HepG2 (cell line): Measurements from ENCODE around the gene TSHZ2. TPM values are rescaled to one million over a fixed set of nuclear protein-coding genes. Genes with fewer than 3 reads are reported as not detected.

ENCODE experiments used
- AGO2 ChIP-seq: fragments of 200-400 bp; formaldehyde crosslinking; optimal IDR thresholded peaks from 2 replicates; pipeline ENCODE3; 2017; ENCODE audit warnings: mild to moderate bottlenecking, low read depth, low read length, moderate library complexity
- MEIS1 ChIP-seq: sonication (generic); formaldehyde crosslinking; IDR thresholded peaks from 2 replicates; pipeline ENCODE4 v1.9.0; 2021; ENCODE audit warnings: mild to moderate bottlenecking, missing genetic modification reagents, moderate library complexity, borderline replicate concordance
- SRSF4 ChIP-seq: fragments of 200-400 bp; formaldehyde crosslinking; IDR thresholded peaks from one replicate; pipeline ENCODE4 v1.6.1; 2018; ENCODE audit warnings: mild to moderate bottlenecking, low read depth, low read length, moderate library complexity; ENCODE audit not compliant: poor library complexity, severe bottlenecking
- ZNF253 ChIP-seq: sonication (generic); formaldehyde crosslinking; IDR thresholded peaks from 2 replicates; pipeline ENCODE4 v1.8.0; 2022; ENCODE audit warnings: mild to moderate bottlenecking, missing genetic modification reagents, borderline replicate concordance
- ZNF317 ChIP-seq: sonication (generic); formaldehyde crosslinking; IDR thresholded peaks from 2 replicates; pipeline ENCODE4 v1.5.0; 2020; ENCODE audit warnings: mild to moderate bottlenecking, missing genetic modification reagents
- polyA plus RNA-seq, 8 experiments: library from polyadenylated mRNA; depleted of rRNA in 3 of 8; stranded (reverse) in 7 of 8; unstranded in 1 of 8; fragments of >200 nt; fragmentation: Illumina TruSeq in 4 of 8; extraction: Trizol in 4 of 8; gene quantifications; 2 replicates each; pipeline versions ENCODE4 v1.2.1 to v1.2.3, GENCODE V29; 2011 to 2016; ENCODE audit warnings: low read depth in 4 of 8, missing spikeins in 1 of 8, mixed read lengths in 1 of 8; ENCODE audit not compliant: insufficient read depth in 1 of 8
- total RNA-seq, 5 experiments: library from RNA; depleted of rRNA; stranded (reverse); fragments of >200 nt; fragmentation: Illumina TruSeq; extraction: Trizol; gene quantifications; 2 replicates each; pipeline ENCODE4 v1.2.3, GENCODE V29; 2016; ENCODE audit warnings: low read depth in 1 of 5
- TF ChIP-seq, protein P1 (sequence below): sonication (generic); formaldehyde crosslinking; IDR thresholded peaks from one replicate; pipeline ENCODE4 v1.5.1; 2020; ENCODE audit warnings: mild to moderate bottlenecking, missing genetic modification reagents; ENCODE audit errors: not compliant biosample characterization
- TF ChIP-seq, protein P2 (sequence below): sonication (generic); formaldehyde crosslinking; IDR thresholded peaks from 2 replicates; pipeline ENCODE4 v1.8.0; 2022; ENCODE audit warnings: mild to moderate bottlenecking, missing genetic modification reagents, moderate library complexity
- TF ChIP-seq, protein P3 (sequence below): sonication (generic); formaldehyde crosslinking; IDR thresholded peaks from 2 replicates; pipeline ENCODE4 v1.4.0; 2020; ENCODE audit warnings: mild to moderate bottlenecking, missing genetic modification reagents

Gene TSHZ2
- total and polyA plus RNA-seq, 2 of the 13 experiments (the other 11 are each of a cell fraction or from before 2014, with no cell fraction given), result 0.01 TPM; not detected in 1

DNA sequence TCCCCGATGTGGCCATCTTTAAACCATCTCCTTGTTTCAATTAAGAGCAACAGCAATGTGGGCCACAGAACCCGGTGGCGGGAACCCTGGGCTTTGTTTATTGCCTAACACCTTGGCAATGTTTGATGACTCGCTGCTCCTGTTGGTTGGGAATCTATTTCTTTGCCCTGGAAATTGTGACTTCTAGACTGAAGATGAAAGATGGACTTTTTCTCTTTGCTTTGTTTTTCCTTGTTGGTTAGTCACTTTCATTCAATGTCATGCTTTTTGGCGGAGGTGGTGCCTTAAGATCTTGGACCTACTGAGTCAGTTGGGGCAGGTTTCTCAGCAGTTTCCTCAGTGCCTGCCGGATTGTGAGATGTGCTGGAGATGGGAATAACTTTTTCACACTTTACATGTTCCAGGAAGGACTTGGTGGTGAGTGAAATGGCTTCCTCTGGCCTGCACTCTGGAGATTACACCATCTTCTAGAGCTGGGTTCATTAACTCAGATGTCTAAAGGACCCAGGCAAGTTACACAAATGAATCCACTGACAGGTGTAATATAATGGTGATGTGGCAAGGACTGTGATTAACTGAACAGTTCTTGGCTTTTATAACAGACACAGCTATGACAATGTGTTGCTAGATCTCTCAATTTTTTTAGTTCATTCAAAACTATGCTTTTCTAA lies 56.3 kb downstream of the TSHZ2 start (continued):
- TF ChIP-seq, protein P1, sequence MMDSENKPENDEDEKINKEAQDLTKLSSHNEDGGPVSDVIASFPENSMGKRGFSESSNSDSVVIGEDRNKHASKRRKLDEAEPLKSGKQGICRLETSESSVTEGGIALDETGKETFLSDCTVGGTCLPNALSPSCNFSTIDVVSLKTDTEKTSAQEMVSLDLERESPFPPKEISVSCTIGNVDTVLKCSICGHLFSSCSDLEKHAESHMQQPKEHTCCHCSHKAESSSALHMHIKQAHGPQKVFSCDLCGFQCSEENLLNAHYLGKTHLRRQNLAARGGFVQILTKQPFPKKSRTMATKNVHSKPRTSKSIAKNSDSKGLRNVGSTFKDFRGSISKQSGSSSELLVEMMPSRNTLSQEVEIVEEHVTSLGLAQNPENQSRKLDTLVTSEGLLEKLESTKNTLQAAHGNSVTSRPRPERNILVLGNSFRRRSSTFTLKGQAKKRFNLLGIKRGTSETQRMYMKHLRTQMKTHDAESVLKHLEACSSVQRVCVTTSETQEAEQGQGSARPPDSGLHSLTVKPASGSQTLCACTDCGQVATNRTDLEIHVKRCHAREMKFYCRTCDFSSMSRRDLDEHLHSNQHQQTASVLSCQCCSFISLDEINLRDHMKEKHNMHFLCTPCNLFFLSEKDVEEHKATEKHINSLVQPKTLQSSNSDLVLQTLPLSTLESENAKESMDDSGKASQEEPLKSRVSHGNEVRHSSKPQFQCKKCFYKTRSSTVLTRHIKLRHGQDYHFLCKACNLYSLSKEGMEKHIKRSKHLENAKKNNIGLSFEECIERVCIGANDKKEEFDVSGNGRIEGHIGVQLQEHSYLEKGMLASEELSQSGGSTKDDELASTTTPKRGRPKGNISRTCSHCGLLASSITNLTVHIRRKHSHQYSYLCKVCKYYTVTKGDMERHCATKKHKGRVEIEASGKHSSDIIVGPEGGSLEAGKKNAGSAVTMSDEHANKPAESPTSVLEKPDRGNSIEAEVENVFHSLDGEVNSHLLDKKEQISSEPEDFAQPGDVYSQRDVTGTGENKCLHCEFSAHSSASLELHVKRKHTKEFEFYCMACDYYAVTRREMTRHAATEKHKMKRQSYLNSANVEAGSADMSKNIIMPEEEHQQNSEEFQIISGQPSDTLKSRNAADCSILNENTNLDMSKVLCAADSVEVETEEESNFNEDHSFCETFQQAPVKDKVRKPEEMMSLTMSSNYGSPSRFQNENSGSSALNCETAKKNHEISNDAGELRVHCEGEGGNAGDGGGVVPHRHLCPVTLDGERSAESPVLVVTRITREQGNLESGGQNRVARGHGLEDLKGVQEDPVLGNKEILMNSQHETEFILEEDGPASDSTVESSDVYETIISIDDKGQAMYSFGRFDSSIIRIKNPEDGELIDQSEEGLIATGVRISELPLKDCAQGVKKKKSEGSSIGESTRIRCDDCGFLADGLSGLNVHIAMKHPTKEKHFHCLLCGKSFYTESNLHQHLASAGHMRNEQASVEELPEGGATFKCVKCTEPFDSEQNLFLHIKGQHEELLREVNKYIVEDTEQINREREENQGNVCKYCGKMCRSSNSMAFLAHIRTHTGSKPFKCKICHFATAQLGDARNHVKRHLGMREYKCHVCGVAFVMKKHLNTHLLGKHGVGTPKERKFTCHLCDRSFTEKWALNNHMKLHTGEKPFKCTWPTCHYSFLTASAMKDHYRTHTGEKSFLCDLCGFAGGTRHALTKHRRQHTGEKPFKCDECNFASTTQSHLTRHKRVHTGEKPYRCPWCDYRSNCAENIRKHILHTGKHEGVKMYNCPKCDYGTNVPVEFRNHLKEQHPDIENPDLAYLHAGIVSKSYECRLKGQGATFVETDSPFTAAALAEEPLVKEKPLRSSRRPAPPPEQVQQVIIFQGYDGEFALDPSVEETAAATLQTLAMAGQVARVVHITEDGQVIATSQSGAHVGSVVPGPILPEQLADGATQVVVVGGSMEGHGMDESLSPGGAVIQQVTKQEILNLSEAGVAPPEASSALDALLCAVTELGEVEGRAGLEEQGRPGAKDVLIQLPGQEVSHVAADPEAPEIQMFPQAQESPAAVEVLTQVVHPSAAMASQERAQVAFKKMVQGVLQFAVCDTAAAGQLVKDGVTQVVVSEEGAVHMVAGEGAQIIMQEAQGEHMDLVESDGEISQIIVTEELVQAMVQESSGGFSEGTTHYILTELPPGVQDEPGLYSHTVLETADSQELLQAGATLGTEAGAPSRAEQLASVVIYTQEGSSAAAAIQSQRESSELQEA (CRISPR knock-in tag), result no peak
- TF ChIP-seq ZNF317 (CRISPR knock-in tag), result no peak
- no peak for TF ChIP-seq ZNF253
- TF ChIP-seq, protein P2, sequence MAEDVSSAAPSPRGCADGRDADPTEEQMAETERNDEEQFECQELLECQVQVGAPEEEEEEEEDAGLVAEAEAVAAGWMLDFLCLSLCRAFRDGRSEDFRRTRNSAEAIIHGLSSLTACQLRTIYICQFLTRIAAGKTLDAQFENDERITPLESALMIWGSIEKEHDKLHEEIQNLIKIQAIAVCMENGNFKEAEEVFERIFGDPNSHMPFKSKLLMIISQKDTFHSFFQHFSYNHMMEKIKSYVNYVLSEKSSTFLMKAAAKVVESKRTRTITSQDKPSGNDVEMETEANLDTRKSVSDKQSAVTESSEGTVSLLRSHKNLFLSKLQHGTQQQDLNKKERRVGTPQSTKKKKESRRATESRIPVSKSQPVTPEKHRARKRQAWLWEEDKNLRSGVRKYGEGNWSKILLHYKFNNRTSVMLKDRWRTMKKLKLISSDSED (CRISPR knock-in tag), result no peak
- no peak for TF ChIP-seq AGO2
- no peak for TF ChIP-seq MEIS1 (CRISPR knock-in tag)
- TF ChIP-seq SRSF4, result no peak
- TF ChIP-seq, protein P3, sequence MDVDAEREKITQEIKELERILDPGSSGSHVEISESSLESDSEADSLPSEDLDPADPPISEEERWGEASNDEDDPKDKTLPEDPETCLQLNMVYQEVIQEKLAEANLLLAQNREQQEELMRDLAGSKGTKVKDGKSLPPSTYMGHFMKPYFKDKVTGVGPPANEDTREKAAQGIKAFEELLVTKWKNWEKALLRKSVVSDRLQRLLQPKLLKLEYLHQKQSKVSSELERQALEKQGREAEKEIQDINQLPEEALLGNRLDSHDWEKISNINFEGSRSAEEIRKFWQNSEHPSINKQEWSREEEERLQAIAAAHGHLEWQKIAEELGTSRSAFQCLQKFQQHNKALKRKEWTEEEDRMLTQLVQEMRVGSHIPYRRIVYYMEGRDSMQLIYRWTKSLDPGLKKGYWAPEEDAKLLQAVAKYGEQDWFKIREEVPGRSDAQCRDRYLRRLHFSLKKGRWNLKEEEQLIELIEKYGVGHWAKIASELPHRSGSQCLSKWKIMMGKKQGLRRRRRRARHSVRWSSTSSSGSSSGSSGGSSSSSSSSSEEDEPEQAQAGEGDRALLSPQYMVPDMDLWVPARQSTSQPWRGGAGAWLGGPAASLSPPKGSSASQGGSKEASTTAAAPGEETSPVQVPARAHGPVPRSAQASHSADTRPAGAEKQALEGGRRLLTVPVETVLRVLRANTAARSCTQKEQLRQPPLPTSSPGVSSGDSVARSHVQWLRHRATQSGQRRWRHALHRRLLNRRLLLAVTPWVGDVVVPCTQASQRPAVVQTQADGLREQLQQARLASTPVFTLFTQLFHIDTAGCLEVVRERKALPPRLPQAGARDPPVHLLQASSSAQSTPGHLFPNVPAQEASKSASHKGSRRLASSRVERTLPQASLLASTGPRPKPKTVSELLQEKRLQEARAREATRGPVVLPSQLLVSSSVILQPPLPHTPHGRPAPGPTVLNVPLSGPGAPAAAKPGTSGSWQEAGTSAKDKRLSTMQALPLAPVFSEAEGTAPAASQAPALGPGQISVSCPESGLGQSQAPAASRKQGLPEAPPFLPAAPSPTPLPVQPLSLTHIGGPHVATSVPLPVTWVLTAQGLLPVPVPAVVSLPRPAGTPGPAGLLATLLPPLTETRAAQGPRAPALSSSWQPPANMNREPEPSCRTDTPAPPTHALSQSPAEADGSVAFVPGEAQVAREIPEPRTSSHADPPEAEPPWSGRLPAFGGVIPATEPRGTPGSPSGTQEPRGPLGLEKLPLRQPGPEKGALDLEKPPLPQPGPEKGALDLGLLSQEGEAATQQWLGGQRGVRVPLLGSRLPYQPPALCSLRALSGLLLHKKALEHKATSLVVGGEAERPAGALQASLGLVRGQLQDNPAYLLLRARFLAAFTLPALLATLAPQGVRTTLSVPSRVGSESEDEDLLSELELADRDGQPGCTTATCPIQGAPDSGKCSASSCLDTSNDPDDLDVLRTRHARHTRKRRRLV (CRISPR knock-in tag), result no peak
- TF ChIP-seq, all 625 proteins: peak for 0
